HepG2 (cell line): Measurements from ENCODE around the gene PRR5L. TPM values are rescaled to one million over a fixed set of nuclear protein-coding genes. Genes with fewer than 3 reads are reported as not detected.

Experiments
- EP300 ChIP-seq, 3 experiments: sonication (generic) in 1 of 3; formaldehyde crosslinking in 1 of 3; IDR thresholded peaks; 2 replicates each; pipeline versions ENCODE4 v1.5.1 to v1.6.1; 2011 to 2020; ENCODE audit warnings: low read depth in 2 of 3, low read length in 2 of 3, borderline replicate concordance in 1 of 3, improper control_type of control experiment in 1 of 3, mild to moderate bottlenecking in 1 of 3, missing genetic modification reagents in 1 of 3, moderate library complexity in 1 of 3
- IKZF4 ChIP-seq: sonication (generic); formaldehyde crosslinking; IDR thresholded peaks from 2 replicates; pipeline ENCODE4 v1.5.1; 2020; ENCODE audit warnings: borderline replicate concordance, mild to moderate bottlenecking, low read depth, missing genetic modification reagents; ENCODE audit errors: not compliant biosample characterization
- RNF2 ChIP-seq: fragments of 450-650 bp; conservative IDR thresholded peaks from 2 replicates; pipeline ENCODE4 v1.6.1; 2016; ENCODE audit warnings: low read depth
- ZBTB40 ChIP-seq, 2 experiments: fragments of 450-650 bp in 1 of 2; sonication (generic) in 1 of 2; formaldehyde crosslinking in 1 of 2; IDR thresholded peaks; 2 replicates each; pipeline versions ENCODE4 v1.6.1 to v1.8.0; 2016 to 2022; ENCODE audit warnings: antibody characterized with exemption in 1 of 2, mild to moderate bottlenecking in 1 of 2, missing genetic modification reagents in 1 of 2
- ZBTB7A ChIP-seq: sonication (generic); formaldehyde crosslinking; IDR thresholded peaks from 2 replicates; pipeline ENCODE4 v1.8.0; 2022; ENCODE audit warnings: mild to moderate bottlenecking, missing genetic modification reagents
- ZFYVE20 ChIP-seq: sonication (generic); formaldehyde crosslinking; IDR thresholded peaks from 2 replicates; pipeline ENCODE4 v1.8.0; 2023; ENCODE audit warnings: low read depth, mild to moderate bottlenecking, moderate library complexity, missing genetic modification reagents, borderline replicate concordance
- ZNF281 ChIP-seq: sonication (generic); formaldehyde crosslinking; IDR thresholded peaks from 2 replicates; pipeline ENCODE4 v1.4.0; 2020; ENCODE audit warnings: missing genetic modification reagents, borderline replicate concordance
- ZNF333 ChIP-seq: sonication (generic); formaldehyde crosslinking; IDR thresholded peaks from 2 replicates; pipeline ENCODE4 v1.4.0; 2020; ENCODE audit warnings: mild to moderate bottlenecking, missing genetic modification reagents, borderline replicate concordance
- ZNF414 ChIP-seq: sonication (generic); formaldehyde crosslinking; IDR thresholded peaks from 2 replicates; pipeline ENCODE4 v1.5.0; 2020; ENCODE audit warnings: missing genetic modification reagents
- ZNF607 ChIP-seq: sonication (generic); formaldehyde crosslinking; IDR thresholded peaks from 2 replicates; pipeline ENCODE4 v1.5.1; 2020; ENCODE audit warnings: missing genetic modification reagents, mild to moderate bottlenecking, borderline replicate concordance
- polyA plus RNA-seq, 8 experiments: library from polyadenylated mRNA; depleted of rRNA in 3 of 8; stranded (reverse) in 7 of 8; unstranded in 1 of 8; fragments of >200 nt; fragmentation: Illumina TruSeq in 4 of 8; extraction: Trizol in 4 of 8; gene quantifications; 2 replicates each; pipeline versions ENCODE4 v1.2.1 to v1.2.3, GENCODE V29; 2011 to 2016; ENCODE audit warnings: low read depth in 4 of 8, missing spikeins in 1 of 8, mixed read lengths in 1 of 8; ENCODE audit not compliant: insufficient read depth in 1 of 8
- total RNA-seq, 5 experiments: library from RNA; depleted of rRNA; stranded (reverse); fragments of >200 nt; fragmentation: Illumina TruSeq; extraction: Trizol; gene quantifications; 2 replicates each; pipeline ENCODE4 v1.2.3, GENCODE V29; 2016; ENCODE audit warnings: low read depth in 1 of 5
- TF ChIP-seq, protein P1 (sequence below): sonication (generic); formaldehyde crosslinking; IDR thresholded peaks from 2 replicates; pipeline ENCODE4 v1.8.1; 2023; ENCODE audit warnings: mild to moderate bottlenecking, missing genetic modification reagents

PRR5L gene
- total and polyA plus RNA-seq, 2 of the 13 experiments (the other 11 are each of a cell fraction or from before 2014, with no cell fraction given): 0.16 TPM; not detected in 1

GRCh38 chr11:36509694-36510593 is 213.9 kb downstream of the PRR5L start, which contains the start of gene TRAF6 (continued):
- peak in 1 of 2 experiments; percentile 13; a peak in 1 of 4 replicates for TF ChIP-seq EP300 (IDR thresholded peaks at IDR 0.05; ENCODE audit: low read depth in 2 of 2, low read length in 2 of 2)
- TF ChIP-seq EP300 (CRISPR knock-in tag; IDR thresholded peaks at IDR 0.05; ENCODE audit: borderline replicate concordance): no peak; the same call in 1 of the 2 replicates
- TF ChIP-seq ZNF281: peak; percentile 17; the same call in 1 of the 2 replicates
- TF ChIP-seq ZNF607: peak; percentile 66; the same call in 1 of the 2 replicates
- no peak for TF ChIP-seq ZBTB40 (IDR thresholded peaks at IDR 0.05)
- TF ChIP-seq ZBTB40 (CRISPR knock-in tag; IDR thresholded peaks at IDR 0.05): peak; percentile 80
- peak; percentile 90; the same call in 1 of the 2 replicates for TF ChIP-seq ZNF333 (CRISPR knock-in tag)
- TF ChIP-seq ZFYVE20 (CRISPR knock-in tag): no peak
- TF ChIP-seq ZBTB7A (CRISPR knock-in tag): peak; percentile 40; the same call in 1 of the 2 replicates
- TF ChIP-seq RNF2: peak; percentile 56; the same call in 1 of the 2 replicates
- TF ChIP-seq, protein P1, sequence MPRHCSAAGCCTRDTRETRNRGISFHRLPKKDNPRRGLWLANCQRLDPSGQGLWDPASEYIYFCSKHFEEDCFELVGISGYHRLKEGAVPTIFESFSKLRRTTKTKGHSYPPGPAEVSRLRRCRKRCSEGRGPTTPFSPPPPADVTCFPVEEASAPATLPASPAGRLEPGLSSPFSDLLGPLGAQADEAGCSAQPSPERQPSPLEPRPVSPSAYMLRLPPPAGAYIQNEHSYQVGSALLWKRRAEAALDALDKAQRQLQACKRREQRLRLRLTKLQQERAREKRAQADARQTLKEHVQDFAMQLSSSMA (CRISPR knock-in tag): peak; percentile 95
- peak; percentile 87 for TF ChIP-seq ZNF414 (CRISPR knock-in tag)
- peak; percentile 81 for TF ChIP-seq IKZF4 (CRISPR knock-in tag)
